GM21447 (cell line): ENCODE data around the gene ABHD2.

Experiments used
- ATAC-seq: cut with Tn5 transposase; IDR thresholded peaks from one replicate; pipeline ENCODE4 v1.9.1; 2021; ENCODE audit not compliant: unreplicated experiment

The ABHD2 gene

GRCh38 chr15:89096664-89097063, 8.4 kb downstream of the ABHD2 start:
- ATAC-seq = no peak

GRCh38 chr15:89097313-89097712, 9.1 kb downstream of the ABHD2 start:
- ATAC-seq = no peak

- ATAC-seq = no peak
Measured at GRCh38 chr15:89098281-89098680, 10.0 kb downstream of the ABHD2 start.

- ATAC-seq = no peak
Measured at GRCh38 chr15:89099968-89100367, 11.7 kb downstream of the ABHD2 start.

- ATAC-seq = no peak
Measured at GRCh38 chr15:89101302-89102193, 13.3 kb downstream of the ABHD2 start.

- ATAC-seq = no peak
Measured at GRCh38 chr15:89103481-89104171, 15.4 kb downstream of the ABHD2 start.

GRCh38 chr15:89104172-89104564, 15.9 kb downstream of the ABHD2 start:
- no peak for ATAC-seq

- ATAC-seq = no peak
Measured at GRCh38 chr15:89105147-89105546, 16.9 kb downstream of the ABHD2 start.

GRCh38 chr15:89106200-89106599, 17.9 kb downstream of the ABHD2 start:
- no peak for ATAC-seq

DNA sequence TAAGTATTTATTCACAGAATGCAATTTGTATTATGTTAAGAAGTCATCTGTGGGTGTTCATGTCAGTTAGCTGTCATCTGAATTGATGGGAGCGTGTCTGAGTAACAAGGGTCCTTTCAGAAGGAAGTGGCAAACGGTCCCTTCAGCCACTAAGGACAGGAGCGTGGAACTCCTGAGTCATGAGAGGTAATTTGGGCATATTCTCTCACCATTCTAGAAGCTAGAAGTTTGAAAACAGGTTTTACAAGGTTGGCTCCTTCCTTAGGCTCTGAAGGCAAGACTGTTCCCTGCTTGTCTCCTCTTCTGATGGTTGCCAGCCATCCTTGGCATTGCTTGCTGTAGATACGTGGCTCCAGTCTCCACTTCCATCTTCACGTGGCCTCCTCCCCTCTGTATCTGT, 19.7 kb downstream of the ABHD2 start:
- ATAC-seq = no peak

DNA sequence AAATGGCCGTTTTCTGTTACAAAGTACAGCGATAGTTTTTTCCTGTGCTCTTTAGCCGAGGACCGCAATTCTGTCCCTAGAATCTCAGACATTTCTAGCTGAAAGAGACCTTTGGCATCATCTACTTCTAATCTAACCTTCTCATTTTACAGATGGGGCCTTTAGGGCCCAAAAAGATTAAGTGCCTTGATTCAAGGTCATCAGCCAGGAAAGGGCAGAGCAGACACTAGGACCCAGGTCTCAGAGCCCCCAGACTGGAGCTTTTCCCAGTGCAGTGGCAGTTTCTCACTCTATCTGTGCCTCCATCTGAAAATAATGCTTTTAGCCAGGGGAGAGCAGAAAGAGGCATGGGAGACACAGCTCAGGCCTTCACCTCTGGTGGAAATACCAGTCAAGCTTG, 20.6 kb downstream of the ABHD2 start:
- no peak for ATAC-seq

- ATAC-seq = no peak
Measured at GRCh38 chr15:89109238-89109637, 21.0 kb downstream of the ABHD2 start.

DNA sequence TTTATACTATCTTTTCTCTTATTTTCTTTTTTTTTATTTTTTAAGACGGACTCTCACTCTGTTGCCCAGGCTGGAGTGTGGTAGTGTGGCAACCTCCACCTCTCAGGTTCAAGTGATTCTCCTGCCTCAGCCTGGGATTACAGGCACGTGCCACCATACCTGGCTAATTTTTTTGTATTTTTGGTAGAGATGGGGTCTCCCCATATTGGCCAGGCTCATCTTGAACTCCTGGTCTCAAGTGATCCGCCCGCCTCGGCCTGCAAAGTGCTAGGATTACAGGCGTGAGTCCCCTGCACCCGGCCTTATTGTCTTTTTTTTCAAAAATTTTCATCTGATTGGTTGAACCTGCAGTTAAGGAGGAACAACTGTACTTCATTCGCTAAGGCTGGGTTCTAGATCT, 21.8 kb downstream of the ABHD2 start:
- no peak for ATAC-seq

DNA sequence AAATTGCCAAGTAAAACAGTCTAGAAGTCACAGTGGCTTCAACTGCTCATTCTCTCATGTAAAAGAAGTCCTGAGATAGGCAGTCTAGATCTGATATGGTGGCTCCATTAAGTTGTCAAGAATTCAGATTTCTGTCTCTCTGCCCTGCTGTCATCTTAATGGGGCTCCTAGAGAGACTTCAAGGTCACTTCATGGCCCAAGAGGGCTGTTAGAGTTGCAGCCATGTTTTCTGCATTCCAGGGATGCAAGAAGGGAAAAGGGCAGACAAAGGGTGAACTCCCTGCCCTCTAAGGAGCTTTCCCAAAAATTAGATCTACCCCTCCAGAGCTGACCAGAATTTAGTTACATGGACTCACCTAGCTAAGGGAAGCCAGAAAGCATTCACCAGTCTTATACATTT, 23.1 kb downstream of the ABHD2 start:
- no peak for ATAC-seq

GRCh38 chr15:89111961-89112340, 23.7 kb downstream of the ABHD2 start:
- ATAC-seq = no peak

DNA sequence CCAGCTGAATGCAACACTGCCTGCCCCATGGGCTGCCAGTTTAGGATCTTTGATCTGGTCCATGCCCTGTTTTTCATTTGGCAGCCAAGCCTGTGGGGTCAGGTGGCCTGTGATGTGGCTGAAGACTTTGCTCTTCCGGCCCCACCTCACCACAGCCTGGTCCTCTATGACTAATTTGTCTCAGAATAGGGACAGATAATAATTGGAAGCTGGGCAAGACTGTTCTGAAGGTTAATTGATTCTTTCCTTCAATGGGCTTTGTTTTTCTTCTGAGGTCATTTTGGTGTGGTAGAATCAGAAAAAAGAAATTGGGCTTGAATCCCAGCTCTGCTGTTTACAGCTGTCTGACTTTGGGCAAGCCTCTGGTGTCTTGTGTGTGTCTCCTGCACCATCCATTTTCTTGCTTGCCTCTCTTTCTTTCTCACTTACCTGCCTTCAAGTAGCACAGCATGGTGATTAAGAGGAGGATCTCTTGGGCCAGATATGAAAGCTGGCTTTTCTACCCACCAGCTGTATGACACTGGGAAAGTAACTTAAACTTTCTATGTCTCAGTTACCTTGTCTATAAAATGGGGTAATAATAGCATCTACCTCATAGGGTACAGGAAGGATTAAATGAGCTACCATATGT, 24.2 kb downstream of the ABHD2 start:
- ATAC-seq = peak; percentile 96

GRCh38 chr15:89113296-89114024, 25.2 kb downstream of the ABHD2 start:
- no peak for ATAC-seq

DNA sequence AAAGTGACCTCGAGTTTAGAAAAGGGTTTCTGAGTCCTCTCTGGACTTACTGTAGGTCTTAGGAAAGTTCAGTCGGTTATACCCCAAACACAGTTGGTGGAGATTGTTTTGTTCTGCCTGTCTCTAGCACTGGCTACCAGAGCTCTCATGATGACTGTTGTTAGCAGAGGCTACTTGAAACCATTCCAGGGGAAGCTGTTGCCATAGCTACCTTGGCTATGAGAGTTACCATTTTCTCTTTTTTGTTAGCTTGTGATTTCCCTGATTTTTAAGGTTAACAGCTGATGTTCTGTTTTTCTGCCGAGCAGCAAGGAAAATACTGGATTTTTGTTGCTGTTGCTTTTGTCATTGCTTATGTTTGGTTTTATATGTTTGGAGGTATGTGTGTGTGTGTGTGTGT, 26.7 kb downstream of the ABHD2 start:
- ATAC-seq = no peak

GRCh38 chr15:89115547-89115946, 27.3 kb downstream of the ABHD2 start:
- no peak for ATAC-seq

DNA sequence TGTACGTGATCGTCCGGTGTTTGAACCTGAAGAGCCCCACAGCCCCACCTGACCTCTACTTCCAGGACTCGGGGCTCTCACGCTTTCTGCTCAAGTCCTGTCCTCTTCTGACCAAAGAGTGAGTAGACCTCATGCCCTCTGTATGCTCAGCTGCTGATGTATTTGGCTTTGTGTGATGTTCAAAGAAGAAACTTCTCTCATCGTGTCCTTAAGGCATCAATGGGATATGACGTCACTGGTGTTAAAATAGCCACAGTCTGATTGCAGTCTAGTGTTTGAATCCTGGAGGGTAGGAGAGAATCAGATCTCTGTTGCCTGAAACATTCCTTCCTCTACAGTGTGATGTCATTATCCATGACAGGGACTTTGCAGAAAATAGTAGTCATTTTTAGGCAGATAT, 28.1 kb downstream of the ABHD2 start:
- ATAC-seq = no peak

DNA sequence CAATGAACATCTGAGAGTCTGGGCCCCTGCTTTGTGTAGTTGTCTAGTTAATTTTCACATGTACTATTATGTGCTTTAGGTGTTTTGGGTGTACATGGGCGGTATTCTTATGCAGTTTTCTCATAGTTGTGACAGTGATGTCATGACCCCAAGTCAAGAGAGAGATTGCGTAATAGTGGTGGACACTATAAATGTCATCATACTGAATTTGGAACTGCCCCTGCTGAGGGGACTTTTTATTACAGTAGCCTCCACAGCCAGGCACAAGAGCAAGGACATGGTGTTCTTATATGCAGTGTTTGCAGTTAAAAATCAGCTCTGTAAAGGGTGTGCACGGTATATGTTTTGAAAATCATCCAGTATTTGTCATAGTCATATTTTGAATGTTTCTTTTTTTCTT, 29.5 kb downstream of the ABHD2 start:
- ATAC-seq = no peak
